ENCODE data around the gene RNF5.

The RNF5 gene

GRCh38 chr6:32222333-32223230 is 44.4 kb downstream of the RNF5 start:
- TF ChIP-seq ZFP3 (CRISPR knock-in tag; IDR thresholded peaks at IDR 0.05), result no peak
- TF ChIP-seq PATZ1 (CRISPR knock-in tag; IDR thresholded peaks at IDR 0.05; ENCODE audit: borderline replicate concordance), result no peak
- TF ChIP-seq PPARA (CRISPR knock-in tag; IDR thresholded peaks at IDR 0.05; ENCODE audit: borderline replicate concordance), result no peak
- TF ChIP-seq CSRNP3 (CRISPR knock-in tag; IDR thresholded peaks at IDR 0.05), result no peak
- no peak for TF ChIP-seq TSHZ2 (CRISPR knock-in tag; IDR thresholded peaks at IDR 0.05)
- TF ChIP-seq POU6F1 (CRISPR knock-in tag; IDR thresholded peaks at IDR 0.05; ENCODE audit: borderline replicate concordance, low read depth), result no peak
- TF ChIP-seq TOX (CRISPR knock-in tag; IDR thresholded peaks at IDR 0.05; ENCODE audit: borderline replicate concordance), result no peak
- no peak for TF ChIP-seq ZC3H10 (CRISPR knock-in tag; IDR thresholded peaks at IDR 0.05)
- no peak for TF ChIP-seq OSR1 (CRISPR knock-in tag; IDR thresholded peaks at IDR 0.05)
- no peak for ATAC-seq

- no peak for TF ChIP-seq TOX (CRISPR knock-in tag; IDR thresholded peaks at IDR 0.05; ENCODE audit: borderline replicate concordance)
- no peak for TF ChIP-seq ARNTL (CRISPR knock-in tag; IDR thresholded peaks at IDR 0.05; ENCODE audit: borderline replicate concordance, low read depth)
- no peak for TF ChIP-seq OSR1 (CRISPR knock-in tag; IDR thresholded peaks at IDR 0.05)
- no peak for TF ChIP-seq TSHZ2 (CRISPR knock-in tag; IDR thresholded peaks at IDR 0.05)
- no peak for TF ChIP-seq CREB5 (CRISPR knock-in tag; IDR thresholded peaks at IDR 0.05; ENCODE audit: low read depth)
- no peak for TF ChIP-seq POU6F1 (CRISPR knock-in tag; IDR thresholded peaks at IDR 0.05; ENCODE audit: borderline replicate concordance, low read depth)
- TF ChIP-seq SNAI2 (CRISPR knock-in tag; IDR thresholded peaks at IDR 0.05), result no peak
- no peak for TF ChIP-seq ZNF565 (CRISPR knock-in tag; conservative IDR thresholded peaks at IDR 0.05; ENCODE audit: low read depth)
- TF ChIP-seq PPARA (CRISPR knock-in tag; IDR thresholded peaks at IDR 0.05; ENCODE audit: borderline replicate concordance), result no peak
- no peak for ATAC-seq
Measured at GRCh38 chr6:32223258-32224235, 45.3 kb downstream of the RNF5 start, which contains the start of gene NOTCH4. Gene NOTCH4, minus strand, starts transcription at chr6:32224067. Its CDS starts 139 bp downstream, at chr6:32223928.

Data from SK-N-SH treated with all-trans-retinoic acid at 6 μM for 48 hours (cell line).